ENCODE results near the gene BARHL1. TPM values are rescaled to one million over a fixed set of nuclear protein-coding genes. Genes with fewer than 3 reads are reported as not detected.

The BARHL1 gene
- polyA plus RNA-seq, 1 of the 3 experiments (the other 2 are of a cell fraction) = not detected

- Histone ChIP-seq H3K9ac (no peak overlapping the region), H3K4me3 (ENCODE audit: low read depth in 2 of 2, low read length in 1 of 2) (no peak overlapping the region), H3K4me2 (no peak overlapping the region), H3K27ac (ENCODE audit: low read depth in 2 of 2, low read length in 1 of 2) (no peak overlapping the region), H3K4me1 (ENCODE audit: control insufficient read depth in 1 of 2, insufficient read depth in 2 of 2, low read depth in 1 of 2, low read length in 1 of 2) (no peaks in the 10 kb centered on the region; a peak in 1 of 4 replicates), H3K27me3 (ENCODE audit: insufficient read depth) (no peaks in the 10 kb centered on the region), H3K9me2 (no peaks in the 10 kb centered on the region), H3K36me3 (replicated peaks in 1 of 2; ENCODE audit: control insufficient read depth in 1 of 2, insufficient read depth in 2 of 2, low read length in 1 of 2) (peaks cover 44 to 72% of the 10 kb centered on the region in 2 experiments), H3F3A (replicated peaks; ENCODE audit: insufficient read depth) (peaks cover under 1% of the 10 kb centered on the region), H2AFZ (ENCODE audit: low read depth) (no peak overlapping the region), H3K79me2 (ENCODE audit: insufficient read depth) (no peaks in the 10 kb centered on the region), H4K20me1 (ENCODE audit: insufficient read depth) (peaks cover 3% of the 10 kb centered on the region; the same call in 1 of the 2 replicates), H3K9me3 (no peaks in the 10 kb centered on the region)
- WGBS (ENCODE audit: low lambda C conversion rate) = 89% methylated on average over 4 of the region's 11 CpGs
- no peak for DNase-seq
- no peak for TF ChIP-seq EP300 (IDR thresholded peaks at IDR 0.05; ENCODE audit: borderline replicate concordance in 1 of 2, low read depth in 1 of 2, low read length in 1 of 2)
- TF ChIP-seq NRF1 (IDR thresholded peaks at IDR 0.05; ENCODE audit: low read depth, low read length) = no peak
- TF ChIP-seq FOSL2 (IDR thresholded peaks at IDR 0.05; ENCODE audit: borderline replicate concordance, low read depth) = no peak
- no peak for TF ChIP-seq REST (IDR thresholded peaks at IDR 0.05; ENCODE audit: low read depth, low read length)
- no peak for TF ChIP-seq USF2 (IDR thresholded peaks at IDR 0.05; ENCODE audit: borderline replicate concordance, low read depth, low read length)
- no peak for TF ChIP-seq RXRA (IDR thresholded peaks at IDR 0.05; ENCODE audit: borderline replicate concordance, low read depth)
- no peak for TF ChIP-seq TCF12 (IDR thresholded peaks at IDR 0.05)
- TF ChIP-seq JUND (IDR thresholded peaks at IDR 0.05) = no peak
- TF ChIP-seq IRF3 (IDR thresholded peaks at IDR 0.05; ENCODE audit: low read depth, low read length) = no peak
- TF ChIP-seq TAF1 (IDR thresholded peaks at IDR 0.05; ENCODE audit: borderline replicate concordance, low read depth, low read length) = no peak
- TF ChIP-seq GABPA (IDR thresholded peaks at IDR 0.05; ENCODE audit: low read depth) = no peak
- no peak for TF ChIP-seq POLR2AphosphoS5 (IDR thresholded peaks at IDR 0.05; ENCODE audit: low read depth, low read length)
- TF ChIP-seq TEAD4 (IDR thresholded peaks at IDR 0.05; ENCODE audit: borderline replicate concordance, insufficient read depth) = no peak
- TF ChIP-seq NFIC (IDR thresholded peaks at IDR 0.05; ENCODE audit: borderline replicate concordance) = no peak
- TF ChIP-seq ELF1 (IDR thresholded peaks at IDR 0.05) = no peak
- no peak for TF ChIP-seq ZBTB33 (IDR thresholded peaks at IDR 0.05; ENCODE audit: borderline replicate concordance, low read depth)
- no peak for TF ChIP-seq GATA2 (CRISPR knock-in tag; IDR thresholded peaks at IDR 0.05)
- CTCF ChIA-PET = no interaction called here
- POLR2A ChIA-PET = no interaction called here
Measured at GRCh38 chr9:132627594-132627993, 45.2 kb downstream of the BARHL1 start.

Measured in SK-N-SH (cell line).